ENCODE results near the gene PRR4.

The PRR4 gene, protein sequence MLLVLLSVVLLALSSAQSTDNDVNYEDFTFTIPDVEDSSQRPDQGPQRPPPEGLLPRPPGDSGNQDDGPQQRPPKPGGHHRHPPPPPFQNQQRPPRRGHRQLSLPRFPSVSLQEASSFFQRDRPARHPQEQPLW

DNA sequence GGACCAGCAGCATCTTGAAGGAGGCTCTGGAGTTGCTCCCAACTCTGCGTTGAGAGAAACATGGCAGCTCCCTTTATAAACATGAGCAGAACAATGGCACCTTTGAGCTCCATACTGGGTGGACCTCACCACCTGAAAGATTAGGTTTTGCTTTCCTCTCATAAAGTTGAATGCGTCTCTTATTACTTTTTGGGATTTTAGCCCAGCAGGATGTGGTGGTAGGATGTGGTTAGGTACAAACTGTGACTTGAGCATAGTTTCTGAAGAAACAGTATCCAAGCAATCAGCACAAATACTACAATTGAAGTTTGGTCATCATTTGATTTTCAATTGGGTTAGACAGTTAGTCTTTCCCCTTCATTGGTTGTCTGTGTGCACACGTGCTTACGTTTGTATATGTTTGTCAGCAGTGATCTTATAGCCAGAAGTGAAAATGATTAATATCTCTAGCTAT, at the start of gene PRR4:
Gene PRR4 (minus strand): TSS at position 51 of the 454 bp plus-strand sequence. CDS start 38 bp downstream, at position 13.
- no peak for DNase-seq
- no peak for TF ChIP-seq GATA1 (IDR thresholded peaks at IDR 0.05; ENCODE audit: low read depth, low read length)
- no peak for TF ChIP-seq POLR2A (IDR thresholded peaks at IDR 0.05; ENCODE audit: low read length)

DNA sequence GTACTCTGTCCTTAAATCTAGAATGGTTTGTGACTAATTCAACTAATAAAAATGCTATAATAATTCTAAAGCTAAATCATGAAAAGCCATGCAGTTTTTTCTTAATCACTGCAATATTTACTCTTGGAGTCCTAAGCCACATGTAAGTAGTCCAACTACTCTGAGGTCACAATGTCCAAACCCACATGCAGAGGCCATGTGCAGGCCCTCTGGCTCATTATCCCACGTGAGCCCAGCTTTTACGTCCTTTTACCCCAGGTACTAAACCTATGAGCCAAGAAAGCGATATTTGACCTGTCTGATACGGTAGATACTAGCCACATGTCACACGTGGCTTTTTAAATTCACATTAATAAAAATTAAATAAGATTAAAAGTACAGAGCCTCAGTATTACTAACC, 47.6 kb upstream of the PRR4 start:
- no peak for DNase-seq
- TF ChIP-seq GATA1 (IDR thresholded peaks at IDR 0.05; ENCODE audit: low read depth, low read length) (no peak), POLR2A (IDR thresholded peaks at IDR 0.05; ENCODE audit: low read length) (no peak)

DNA sequence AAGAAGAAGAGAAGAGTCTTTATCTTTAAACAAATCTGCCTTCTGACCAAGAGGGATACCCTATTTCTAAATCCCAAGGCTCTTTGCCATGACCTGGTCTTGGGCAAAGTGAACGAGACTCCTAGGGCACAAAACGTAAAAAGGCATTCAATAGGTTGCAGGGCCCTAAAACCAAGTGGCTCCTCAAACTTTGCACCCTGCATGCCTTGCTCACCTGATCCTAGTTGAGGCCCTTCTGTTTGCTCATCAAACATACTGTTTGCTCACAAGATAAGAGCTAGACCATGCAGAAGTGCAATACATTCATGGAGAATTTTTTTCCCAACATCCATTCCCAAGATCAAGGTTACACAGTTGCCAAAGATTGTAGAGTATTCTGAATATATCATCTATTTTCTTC, 42.7 kb upstream of the PRR4 start:
- TF ChIP-seq POLR2A (IDR thresholded peaks at IDR 0.05; ENCODE audit: low read length) (no peak), GATA1 (IDR thresholded peaks at IDR 0.05; ENCODE audit: low read depth, low read length) (no peak)
- no peak for DNase-seq

DNA sequence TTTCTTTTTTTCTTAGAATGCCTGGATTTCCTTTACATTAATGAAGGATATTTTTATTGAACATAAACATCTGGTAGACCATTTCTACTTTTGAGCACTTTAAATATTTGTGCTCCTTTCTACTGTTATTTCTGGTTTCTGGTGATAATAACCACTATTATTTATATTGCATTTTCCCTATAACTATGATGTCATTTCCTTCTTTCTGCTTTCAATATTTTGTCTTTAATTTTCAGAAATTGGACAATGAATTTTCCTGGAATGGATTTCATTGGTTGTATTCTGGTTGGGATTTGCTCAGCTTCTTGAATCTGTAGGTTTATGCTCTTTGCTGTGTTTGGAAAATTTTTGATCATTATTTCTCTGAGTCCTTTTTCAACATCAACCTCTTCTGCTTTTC, 40.0 kb upstream of the PRR4 start:
- no peak for TF ChIP-seq GATA1 (IDR thresholded peaks at IDR 0.05; ENCODE audit: low read depth, low read length)
- no peak for TF ChIP-seq POLR2A (IDR thresholded peaks at IDR 0.05; ENCODE audit: low read length)
- no peak for DNase-seq

DNA sequence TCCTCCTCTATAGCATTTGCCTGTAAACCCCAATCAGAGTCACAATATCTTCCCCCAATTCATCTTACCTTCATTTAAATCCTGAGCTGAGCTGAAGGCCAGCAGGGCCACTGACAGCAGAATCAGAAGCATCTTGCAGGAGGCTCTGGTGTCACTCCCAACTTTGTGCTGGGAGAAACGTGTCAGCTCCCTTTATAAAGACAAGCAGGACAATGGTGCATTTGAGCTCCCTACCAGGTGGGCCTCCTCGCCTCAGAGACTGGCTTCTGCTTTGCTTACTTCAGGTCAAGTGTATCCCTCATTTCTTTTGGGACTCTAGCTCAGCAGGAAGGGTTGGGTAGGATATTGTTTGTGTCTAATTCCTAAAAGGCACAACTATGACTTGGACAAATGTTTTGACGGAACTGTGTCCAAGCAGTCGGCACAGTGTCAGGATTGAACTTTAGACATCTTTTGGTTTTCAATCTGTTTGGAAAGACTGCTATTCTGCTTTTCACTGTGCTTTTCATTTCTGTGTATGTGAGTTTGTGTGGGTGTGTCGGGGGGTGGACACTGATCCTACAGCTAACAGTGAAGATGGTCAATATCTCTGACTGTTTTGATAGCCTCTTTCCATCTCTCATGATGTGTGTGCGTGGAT, 34.9 kb upstream of the PRR4 start, which contains the start of gene PRH1:
Gene PRH1 (minus strand): TSS at position 170 of the 640 bp plus-strand sequence. CDS start 38 bp downstream, at position 132.
- DNase-seq, result no peak
- TF ChIP-seq GATA1 (IDR thresholded peaks at IDR 0.05; ENCODE audit: low read depth, low read length) (no peak), POLR2A (IDR thresholded peaks at IDR 0.05; ENCODE audit: low read length) (no peak)

DNA sequence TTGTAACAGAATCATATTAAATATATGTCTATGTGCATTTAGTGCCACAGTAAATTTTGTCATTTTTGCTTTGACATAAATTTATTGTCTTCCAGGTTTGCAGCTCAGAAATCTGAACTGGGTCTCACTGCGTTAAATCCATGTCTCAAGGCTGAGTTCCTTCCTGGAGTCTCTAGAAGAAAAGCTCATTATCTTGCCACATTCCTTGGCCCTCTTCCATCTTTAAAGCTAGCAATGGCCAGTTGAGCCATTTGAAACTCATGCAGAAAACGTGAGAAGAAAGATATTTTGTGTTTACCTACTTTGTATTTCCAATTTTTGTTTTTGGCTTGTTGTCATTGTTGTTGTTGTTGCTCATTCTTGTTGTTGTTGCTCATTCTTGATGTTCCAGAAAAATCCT, 24.1 kb upstream of the PRR4 start:
- no peak for DNase-seq
- TF ChIP-seq GATA1 (IDR thresholded peaks at IDR 0.05; ENCODE audit: low read depth, low read length) (no peak), POLR2A (IDR thresholded peaks at IDR 0.05; ENCODE audit: low read length) (no peak)

DNA sequence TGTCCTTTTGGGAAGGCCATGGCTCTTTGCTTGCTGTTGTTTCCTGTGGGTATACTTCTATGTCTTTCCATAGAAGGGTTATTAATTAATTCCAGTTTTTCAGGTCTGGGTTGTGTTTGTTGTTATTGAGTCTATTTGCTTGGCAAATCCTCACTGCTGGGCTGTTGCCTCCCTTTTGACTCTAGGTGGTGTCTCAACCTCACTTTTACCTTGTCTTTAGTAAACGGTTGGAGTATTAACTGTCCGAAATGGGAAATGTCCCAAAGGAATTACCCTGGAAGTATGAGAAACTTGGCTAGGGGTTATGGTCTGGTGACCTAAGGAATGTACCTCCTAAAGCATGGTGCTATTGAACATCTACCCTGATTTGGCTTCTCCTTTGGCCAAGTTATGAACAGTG, 18.1 kb upstream of the PRR4 start:
- TF ChIP-seq GATA1 (IDR thresholded peaks at IDR 0.05; ENCODE audit: low read depth, low read length) (no peak), POLR2A (IDR thresholded peaks at IDR 0.05; ENCODE audit: low read length) (no peak)
- DNase-seq, result no peak

DNA sequence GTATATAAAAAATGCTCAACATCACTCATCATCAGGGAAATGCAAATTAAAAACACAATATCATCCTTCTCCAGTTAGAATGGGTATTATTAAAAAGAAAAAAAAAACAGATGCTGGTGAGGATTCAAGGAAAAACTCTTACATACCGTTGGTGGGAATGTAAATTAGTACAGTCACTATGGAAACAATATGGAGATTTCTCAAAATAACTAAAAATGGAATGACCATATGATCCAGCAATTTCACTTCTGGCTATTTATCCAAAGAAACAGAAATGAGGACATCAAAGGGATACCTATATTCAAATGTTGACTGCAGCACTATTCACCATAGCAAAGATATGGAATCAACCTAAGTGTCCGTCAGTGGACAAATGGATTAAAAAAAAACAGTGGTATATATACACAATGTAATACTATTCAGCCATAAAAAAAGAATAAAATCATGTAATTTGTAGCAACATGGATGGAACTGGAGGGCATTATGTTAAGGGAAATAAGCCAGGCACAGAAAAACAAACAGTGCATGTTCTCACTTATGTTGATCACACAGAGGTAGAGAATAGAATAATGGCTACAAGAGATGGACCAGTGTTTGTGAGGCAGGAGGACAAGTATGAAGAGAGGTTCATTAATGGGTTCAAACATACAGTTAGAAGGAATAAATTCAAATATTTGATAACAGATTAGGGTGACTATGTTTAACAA, 14.4 kb upstream of the PRR4 start:
- no peak for DNase-seq
- no peak for TF ChIP-seq POLR2A (IDR thresholded peaks at IDR 0.05; ENCODE audit: low read length)
- no peak for TF ChIP-seq GATA1 (IDR thresholded peaks at IDR 0.05; ENCODE audit: low read depth, low read length)

DNA sequence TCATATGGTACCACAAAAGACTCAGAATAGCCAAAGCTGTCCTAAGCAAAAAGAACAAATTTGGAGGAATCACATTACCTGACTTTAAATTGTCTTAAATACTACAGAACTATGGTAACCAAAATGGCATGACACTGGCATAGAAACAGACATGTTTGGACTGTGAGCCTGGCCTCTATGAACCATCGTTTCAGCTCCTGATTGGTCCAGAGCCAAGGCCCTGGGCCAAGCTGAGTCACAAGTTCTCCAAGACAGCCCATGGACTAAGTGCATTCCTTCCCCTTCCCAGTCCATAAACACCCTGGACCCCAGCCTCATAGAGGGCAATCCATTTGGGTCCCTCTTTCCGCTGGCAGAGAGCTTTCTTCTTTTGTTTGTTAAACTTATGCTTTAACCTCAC, 12.1 kb upstream of the PRR4 start:
- TF ChIP-seq POLR2A (IDR thresholded peaks at IDR 0.05; ENCODE audit: low read length) (no peak), GATA1 (IDR thresholded peaks at IDR 0.05; ENCODE audit: low read depth, low read length) (no peak)
- no peak for DNase-seq

DNA sequence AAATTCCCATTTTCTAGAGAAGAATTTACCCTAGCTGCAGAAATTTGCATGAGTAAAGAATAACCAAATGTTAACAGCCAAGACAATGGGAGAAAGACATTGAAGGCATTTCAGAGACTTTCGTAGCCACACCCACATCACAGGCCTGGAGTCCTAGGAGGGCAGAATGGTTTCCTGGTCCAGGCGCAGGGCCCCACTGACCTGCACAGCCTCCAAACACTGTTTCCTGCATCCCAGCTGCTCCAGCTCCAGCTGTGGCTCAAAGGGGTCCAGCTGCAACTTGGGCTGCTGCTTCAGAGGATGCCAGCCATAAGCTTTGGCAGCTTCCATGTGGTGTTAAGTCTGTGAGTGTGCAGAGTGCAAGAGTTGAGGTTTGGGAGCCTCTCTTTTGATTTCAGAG, 6.5 kb upstream of the PRR4 start:
- DNase-seq, result no peak
- TF ChIP-seq POLR2A (IDR thresholded peaks at IDR 0.05; ENCODE audit: low read length) (no peak), GATA1 (IDR thresholded peaks at IDR 0.05; ENCODE audit: low read depth, low read length) (no peak)

DNA sequence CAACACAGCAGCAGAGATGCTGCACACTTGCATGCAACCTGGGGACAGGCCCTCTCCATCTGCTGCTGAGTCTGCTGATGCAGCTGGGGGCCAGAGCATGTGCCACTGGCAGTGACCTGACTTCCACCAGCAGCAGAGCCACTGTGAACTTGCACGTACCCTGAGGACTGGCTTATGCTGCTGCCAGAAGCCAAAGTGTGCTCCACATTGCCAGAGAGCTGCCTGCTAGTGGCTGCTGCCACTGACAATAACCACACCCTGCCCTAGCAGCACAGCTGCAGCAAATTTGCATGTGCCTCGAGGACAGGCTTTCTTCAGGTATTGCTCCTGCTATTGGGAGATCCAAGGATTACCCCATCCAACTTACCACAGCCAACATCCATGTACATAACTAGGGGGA, 4.5 kb upstream of the PRR4 start:
- TF ChIP-seq GATA1 (IDR thresholded peaks at IDR 0.05; ENCODE audit: low read depth, low read length), result no peak
- no peak for TF ChIP-seq POLR2A (IDR thresholded peaks at IDR 0.05; ENCODE audit: low read length)
- no peak for DNase-seq

DNA sequence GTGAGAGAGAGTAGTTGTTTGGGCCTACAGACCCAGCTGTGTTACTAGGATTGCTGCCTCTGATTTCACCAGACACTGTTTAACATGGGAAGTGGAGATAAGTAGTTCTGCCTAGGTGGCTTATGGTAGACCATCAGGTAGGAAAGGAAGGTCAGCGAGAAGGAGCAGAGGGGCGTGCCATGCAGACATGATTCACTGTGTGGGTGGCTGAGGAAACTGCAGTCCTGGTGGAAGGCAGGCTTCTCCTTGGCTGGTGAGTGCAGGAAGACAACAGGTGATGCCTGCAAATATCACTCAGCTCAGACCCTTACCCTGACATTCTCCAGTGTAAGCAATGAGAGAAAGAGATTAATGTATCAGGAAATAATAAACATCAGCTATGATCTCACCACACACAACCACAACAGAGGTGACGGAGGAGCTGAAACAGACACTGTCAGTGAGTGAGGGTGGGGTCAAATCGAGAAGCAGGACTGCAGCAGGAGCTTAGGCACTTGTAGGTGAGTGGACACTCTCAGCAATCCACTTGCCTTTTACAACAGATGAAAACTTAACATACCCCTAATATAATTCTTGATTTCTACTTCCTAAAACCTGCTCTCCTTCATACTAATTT, 2.1 kb upstream of the PRR4 start:
- no peak for TF ChIP-seq POLR2A (IDR thresholded peaks at IDR 0.05; ENCODE audit: low read length)
- TF ChIP-seq GATA1 (IDR thresholded peaks at IDR 0.05; ENCODE audit: low read depth, low read length), result no peak
- DNase-seq, result no peak

DNA sequence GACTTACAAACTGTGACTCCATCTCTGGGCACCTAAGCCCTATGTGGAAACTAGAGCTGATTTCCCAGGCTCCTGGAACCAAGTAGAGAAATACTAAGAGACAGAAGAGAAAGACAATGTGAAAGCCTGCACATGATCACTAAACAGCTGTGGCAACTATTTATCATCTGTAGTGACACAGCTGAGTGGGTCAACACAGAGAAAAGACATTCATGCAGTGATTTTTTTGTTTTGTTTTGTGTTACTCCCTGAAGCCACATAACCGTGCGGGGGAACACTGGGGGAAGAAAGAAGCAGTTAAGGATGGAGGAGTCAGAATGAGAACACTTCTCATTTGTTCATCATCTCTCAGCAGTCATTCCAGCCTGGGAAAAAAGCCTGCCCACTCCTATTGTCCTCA, 1.5 kb downstream of the PRR4 start:
- no peak for DNase-seq
- no peak for TF ChIP-seq GATA1 (IDR thresholded peaks at IDR 0.05; ENCODE audit: low read depth, low read length)
- no peak for TF ChIP-seq POLR2A (IDR thresholded peaks at IDR 0.05; ENCODE audit: low read length)

DNA sequence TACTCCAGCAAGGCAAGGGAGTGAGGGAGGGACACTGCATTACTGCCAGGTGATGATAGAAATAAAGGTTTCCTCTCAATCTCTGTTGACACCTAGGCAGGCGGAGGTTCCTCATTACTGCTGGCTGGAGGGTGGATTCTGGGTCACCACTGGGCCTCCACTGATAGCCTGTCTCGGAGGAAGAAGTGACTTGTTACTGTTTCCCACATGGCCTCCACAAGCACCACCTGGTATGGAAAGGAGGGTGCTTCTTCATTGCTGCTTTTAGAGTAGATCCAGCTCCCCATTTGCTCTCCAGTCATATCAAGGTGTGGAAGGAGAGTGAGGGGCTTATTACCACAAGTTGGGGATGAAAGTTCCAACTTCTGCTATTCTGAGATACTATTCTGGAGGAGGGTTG, 6.4 kb downstream of the PRR4 start:
- TF ChIP-seq POLR2A (IDR thresholded peaks at IDR 0.05; ENCODE audit: low read length), result no peak
- TF ChIP-seq GATA1 (IDR thresholded peaks at IDR 0.05; ENCODE audit: low read depth, low read length), result no peak

More for the DNA sequence above, 6.4 kb downstream of the PRR4 start:
- no peak for DNase-seq

Measured in erythroblast (primary cell).